H7 (cell line): ENCODE measurements around the gene CD7. TPM values are rescaled to one million over a fixed set of nuclear protein-coding genes. Genes with fewer than 3 reads are reported as not detected.

Experiments
- DNase-seq: peaks from one replicate; pipeline ENCODE4 v3.0.0; 2012
- H3K27me3 ChIP-seq: 2 replicates; pipeline ENCODE4 v1.6.0; 2011; ENCODE audit warnings: mild to moderate bottlenecking, low read length; ENCODE audit not compliant: control insufficient read depth, insufficient read depth
- H3K36me3 ChIP-seq: replicated peaks from 2 replicates; pipeline ENCODE4 v1.5.1; 2011; ENCODE audit warnings: low read length; ENCODE audit not compliant: control insufficient read depth, insufficient read depth
- H3K4me3 ChIP-seq: 2 replicates; pipeline ENCODE4 v1.5.1; 2011; ENCODE audit warnings: low read depth, mild to moderate bottlenecking, control low read depth, low read length, moderate library complexity; ENCODE audit not compliant: insufficient read depth
- total RNA-seq: library from RNA; depleted of rRNA; stranded (reverse); fragments of >200 nt; shearing (Covaris generic); gene quantifications from 2 replicates; pipeline ENCODE4 v1.2.3, GENCODE V29; 2014

The CD7 gene
- total RNA-seq, 1 experiment from 2014 or later, result 0.38 TPM

GRCh38 chr17:82338858-82339633 lies 21.6 kb upstream of the CD7 start:
- peak; percentile 74 for DNase-seq
- H3K36me3 ChIP-seq, result no peaks in the 10 kb centered on the region
- H3K4me3 ChIP-seq, result no peak overlapping the region
- peaks cover 17% of the 10 kb centered on the region for H3K27me3 ChIP-seq

- Histone ChIP-seq H3K36me3 (no peaks in the 10 kb centered on the region), H3K4me3 (no peak overlapping the region), H3K27me3 (peaks cover 38% of the 10 kb centered on the region)
- peak; percentile 72 for DNase-seq
These were observed 17.4 kb upstream of the CD7 start for GRCh38 chr17:82334622-82335394.

GRCh38 chr17:82334204-82334621 lies 16.8 kb upstream of the CD7 start:
- peaks cover 37% of the 10 kb centered on the region for H3K27me3 ChIP-seq
- no peak for DNase-seq
- no peaks in the 10 kb centered on the region for H3K36me3 ChIP-seq
- no peak overlapping the region for H3K4me3 ChIP-seq

GRCh38 chr17:82333279-82334171 lies 16.1 kb upstream of the CD7 start, which contains the start of gene SECTM1:
TSS of gene SECTM1 (minus strand) at chr17:82333766. CDS start at chr17:82327240, 6,526 bp downstream.
- Histone ChIP-seq H3K27me3 (peaks cover 34% of the 10 kb centered on the region), H3K4me3 (peak within 1 kb of the TSS; percentile 31), H3K36me3 (no peaks in the 10 kb centered on the region)
- DNase-seq, result peak; percentile 89

- H3K4me3 ChIP-seq, result peak overlapping the region; percentile 26
- no peaks in the 10 kb centered on the region for H3K36me3 ChIP-seq
- DNase-seq, result peak; percentile 80
- H3K27me3 ChIP-seq, result peaks cover 34% of the 10 kb centered on the region
These were observed 15.4 kb upstream of the CD7 start for GRCh38 chr17:82332669-82333278.

- no peaks in the 10 kb centered on the region for H3K36me3 ChIP-seq
- no peak overlapping the region for H3K4me3 ChIP-seq
- no peak for DNase-seq
- H3K27me3 ChIP-seq, result peaks cover 34% of the 10 kb centered on the region
These were observed 14.0 kb upstream of the CD7 start for GRCh38 chr17:82331345-82331939.

GRCh38 chr17:82330322-82331239 lies 13.2 kb upstream of the CD7 start:
- Histone ChIP-seq H3K36me3 (no peaks in the 10 kb centered on the region), H3K4me3 (no peak overlapping the region), H3K27me3 (peaks cover 34% of the 10 kb centered on the region)
- DNase-seq, result peak; percentile 67

GRCh38 chr17:82329683-82330321 lies 12.4 kb upstream of the CD7 start:
- H3K27me3 ChIP-seq, result peaks cover 28% of the 10 kb centered on the region
- DNase-seq, result no peak
- no peaks in the 10 kb centered on the region for H3K36me3 ChIP-seq
- no peak overlapping the region for H3K4me3 ChIP-seq

- Histone ChIP-seq H3K27me3 (peaks cover 21% of the 10 kb centered on the region), H3K4me3 (no peak overlapping the region), H3K36me3 (no peaks in the 10 kb centered on the region)
- DNase-seq, result no peak
These were observed 11.6 kb upstream of the CD7 start for GRCh38 chr17:82328994-82329507.

GRCh38 chr17:82328141-82328993 lies 11.0 kb upstream of the CD7 start:
- Histone ChIP-seq H3K27me3 (peaks cover 14% of the 10 kb centered on the region), H3K36me3 (no peaks in the 10 kb centered on the region), H3K4me3 (no peak overlapping the region)
- DNase-seq, result peak; percentile 84

- H3K36me3 ChIP-seq, result no peaks in the 10 kb centered on the region
- no peak for DNase-seq
- peaks cover 8% of the 10 kb centered on the region for H3K27me3 ChIP-seq
- no peak overlapping the region for H3K4me3 ChIP-seq
These were observed 10.3 kb upstream of the CD7 start for GRCh38 chr17:82327757-82328140.

- Histone ChIP-seq H3K4me3 (no peak overlapping the region), H3K36me3 (no peaks in the 10 kb centered on the region), H3K27me3 (peaks cover 4% of the 10 kb centered on the region)
- peak; percentile 85 for DNase-seq
These were observed 9.9 kb upstream of the CD7 start for GRCh38 chr17:82327289-82327688.
